ENCODE data around the gene AVPI1. TPM values are rescaled to one million over a fixed set of nuclear protein-coding genes. Genes with fewer than 3 reads are reported as not detected.

AVPI1 gene
- total RNA-seq, 1 experiment from 2014 or later = 6.5 TPM

- Mint-ChIP-seq H3K27me3 (ENCODE audit: low read depth) (no peaks in the 10 kb centered on the region), H3K9me3 (no peaks in the 10 kb centered on the region), H3K4me3 (no peak overlapping the region), H3K36me3 (ENCODE audit: insufficient read depth in 1 of 3, low read depth in 3 of 3) (peaks cover 26 to 84% (median 80%) of the 10 kb centered on the region in 3 experiments), H3K4me1 (no peaks in the 10 kb centered on the region), H3K27ac (peak overlapping the region in 1 of 3 experiments; percentile 24; a peak in 1 of 7 replicates)
- WGBS (ENCODE audit: extremely low coverage, insufficient read length, low lambda C conversion rate) = no CpG with 5 or more reads among the region's 1 CpG
- Histone ChIP-seq H2BK5ac (ENCODE audit: insufficient read length, low read length) (no peak overlapping the region), H4K91ac (ENCODE audit: insufficient read length, low read depth, low read length) (no peak overlapping the region), H3K27ac (ENCODE audit: insufficient read length, low read depth, low read length) (no peak overlapping the region), H3K56ac (ENCODE audit: insufficient read length, low read depth, low read length) (no peak overlapping the region), H3K9ac (ENCODE audit: extremely low read depth, insufficient read length, low read length) (no peak overlapping the region), H3K4ac (ENCODE audit: low read depth, low read length) (no peak overlapping the region), H3K18ac (ENCODE audit: insufficient read length, low read depth, low read length) (no peak overlapping the region), H3K14ac (ENCODE audit: insufficient read depth, low read length) (no peak overlapping the region), H3K4me1 (ENCODE audit: insufficient read depth, low read length) (no peaks in the 10 kb centered on the region), H2BK15ac (ENCODE audit: low read depth, low read length) (peak overlapping the region; percentile 97; the same call in 1 of the 2 replicates), H4K20me1 (ENCODE audit: control insufficient read depth, insufficient read depth, insufficient read length) (no peaks in the 10 kb centered on the region), H3K23me2 (ENCODE audit: insufficient read length, low read depth, low read length, poor library complexity, severe bottlenecking) (no peaks in the 10 kb centered on the region), H4K8ac (replicated peaks; ENCODE audit: insufficient read length, low read depth, low read length) (no peak overlapping the region), H3K23ac (ENCODE audit: insufficient read length, low read depth, low read length) (no peak overlapping the region), H2BK20ac (ENCODE audit: low read depth, low read length, poor library complexity, severe bottlenecking) (no peak overlapping the region), H2AK5ac (ENCODE audit: insufficient read length, low read length) (no peak overlapping the region), H4K5ac (ENCODE audit: insufficient read length, low read depth, low read length) (no peak overlapping the region), H3T11ph (ENCODE audit: low read length) (no peak overlapping the region), H2BK120ac (ENCODE audit: low read depth, low read length, poor library complexity, severe bottlenecking) (no peak overlapping the region), H3K79me2 (ENCODE audit: insufficient read depth, low read length) (0 out of 2 replicates have a peak, but pooled peaks cover 1% of the 10 kb centered on the region), H2AFZ (ENCODE audit: low read length) (no peak overlapping the region), H3K27me3 (ENCODE audit: insufficient read depth, low read length) (no peaks in the 10 kb centered on the region), H2BK12ac (ENCODE audit: insufficient read length, low read depth, low read length) (no peak overlapping the region), H3K9me3 (ENCODE audit: control insufficient read depth, low read depth, low read length) (no peaks in the 10 kb centered on the region), H3K79me1 (ENCODE audit: insufficient read depth, low read depth, low read length, poor library complexity, severe bottlenecking) (no peaks in the 10 kb centered on the region), H3K4me2 (ENCODE audit: insufficient read depth, insufficient read length, low read length) (no peak overlapping the region)
- DNase-seq = no peak
- TF ChIP-seq, protein P1, sequence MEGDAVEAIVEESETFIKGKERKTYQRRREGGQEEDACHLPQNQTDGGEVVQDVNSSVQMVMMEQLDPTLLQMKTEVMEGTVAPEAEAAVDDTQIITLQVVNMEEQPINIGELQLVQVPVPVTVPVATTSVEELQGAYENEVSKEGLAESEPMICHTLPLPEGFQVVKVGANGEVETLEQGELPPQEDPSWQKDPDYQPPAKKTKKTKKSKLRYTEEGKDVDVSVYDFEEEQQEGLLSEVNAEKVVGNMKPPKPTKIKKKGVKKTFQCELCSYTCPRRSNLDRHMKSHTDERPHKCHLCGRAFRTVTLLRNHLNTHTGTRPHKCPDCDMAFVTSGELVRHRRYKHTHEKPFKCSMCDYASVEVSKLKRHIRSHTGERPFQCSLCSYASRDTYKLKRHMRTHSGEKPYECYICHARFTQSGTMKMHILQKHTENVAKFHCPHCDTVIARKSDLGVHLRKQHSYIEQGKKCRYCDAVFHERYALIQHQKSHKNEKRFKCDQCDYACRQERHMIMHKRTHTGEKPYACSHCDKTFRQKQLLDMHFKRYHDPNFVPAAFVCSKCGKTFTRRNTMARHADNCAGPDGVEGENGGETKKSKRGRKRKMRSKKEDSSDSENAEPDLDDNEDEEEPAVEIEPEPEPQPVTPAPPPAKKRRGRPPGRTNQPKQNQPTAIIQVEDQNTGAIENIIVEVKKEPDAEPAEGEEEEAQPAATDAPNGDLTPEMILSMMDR (conservative IDR thresholded peaks at IDR 0.05) = no peak
Observed at GRCh38 chr10:97659589-97659988, 27.5 kb downstream of the AVPI1 start.

Measured in H9 (cell line).